Measurements from ENCODE around the gene DENND2A.
"Not testable (repeated sequence)": the region's sequence is repeated elsewhere in the genome, so short reads cannot be mapped to it uniquely, and the experiment has no call there.

Gene DENND2A

GRCh38 chr7:140644761-140645160, 4.1 kb upstream of the DENND2A start:
- not testable (repeated sequence) for DNase-seq

GRCh38 chr7:140643416-140643815, 2.8 kb upstream of the DENND2A start:
- DNase-seq, result no peak

- no peak for DNase-seq
Measured at GRCh38 chr7:140641524-140642195, 1.0 kb upstream of the DENND2A start.

- no peak for DNase-seq
Measured at GRCh38 chr7:140640060-140640637, 464 bp downstream of the DENND2A start.

GRCh38 chr7:140639366-140640053, 1.1 kb downstream of the DENND2A start:
- no peak for DNase-seq

- no peak for DNase-seq
Measured at GRCh38 chr7:140638173-140638791, 2.3 kb downstream of the DENND2A start.

- no peak for DNase-seq
Measured at GRCh38 chr7:140637400-140637799, 3.2 kb downstream of the DENND2A start.

- DNase-seq, result no peak
Measured at GRCh38 chr7:140635816-140636215, 4.8 kb downstream of the DENND2A start.

- no peak for DNase-seq
Measured at GRCh38 chr7:140635345-140635744, 5.3 kb downstream of the DENND2A start.

- no peak for DNase-seq
Measured at GRCh38 chr7:140631602-140632001, 9.0 kb downstream of the DENND2A start.

GRCh38 chr7:140631021-140631420, 9.6 kb downstream of the DENND2A start:
- DNase-seq, result no peak

GRCh38 chr7:140625908-140626868, 14.4 kb downstream of the DENND2A start:
- no peak for DNase-seq

GRCh38 chr7:140625192-140625558, 15.4 kb downstream of the DENND2A start:
- DNase-seq, result not testable (repeated sequence)

GRCh38 chr7:140624392-140625191, 16.0 kb downstream of the DENND2A start:
- DNase-seq, result no peak

- DNase-seq, result no peak
Measured at GRCh38 chr7:140623980-140624379, 16.6 kb downstream of the DENND2A start.

GRCh38 chr7:140621401-140622021, 19.1 kb downstream of the DENND2A start:
- DNase-seq, result no peak

- not testable (repeated sequence) for DNase-seq
Measured at GRCh38 chr7:140619915-140620510, 20.6 kb downstream of the DENND2A start.

- no peak for DNase-seq
Measured at GRCh38 chr7:140619176-140619575, 21.4 kb downstream of the DENND2A start.

GRCh38 chr7:140618306-140618705, 22.3 kb downstream of the DENND2A start:
- DNase-seq, result no peak

- DNase-seq, result no peak
Measured at GRCh38 chr7:140617081-140617480, 23.5 kb downstream of the DENND2A start.

- DNase-seq, result no peak
Measured at GRCh38 chr7:140616328-140616727, 24.3 kb downstream of the DENND2A start.

Data from stimulated activated CD4-positive, alpha-beta T cell treated with anti-CD3 and anti-CD28 coated beads, Interleukin-1b, Interleukin-23, amount 100 ng/mL, for 48 hours (primary cell).